ENCODE results near the gene POLR3GL.
A peak's percentile ranks its signal among the peaks of the same experiment; 100 is the strongest.

The POLR3GL gene

GRCh38 chr1:145996433-145997015 lies 32.0 kb downstream of the POLR3GL start, which contains the start of gene TXNIP:
TXNIP (minus strand) TSS chr1:145996579; CDS start chr1:145996266, 313 bp downstream.
- TF ChIP-seq CTCF (conservative IDR thresholded peaks at IDR 0.05; ENCODE audit: control insufficient read depth, insufficient read depth, low read depth, low read length): no peak
- DNase-seq (ENCODE audit: low read depth): peak; percentile 97
- H3K4me3 ChIP-seq (ENCODE audit: control insufficient read depth, low read depth, low read length): peak within 1 kb of the TSS; percentile 90

GRCh38 chr1:145997016-145997717 lies 32.7 kb downstream of the POLR3GL start:
- H3K4me3 ChIP-seq (ENCODE audit: control insufficient read depth, low read depth, low read length): peak overlapping the region; percentile 90
- TF ChIP-seq CTCF (conservative IDR thresholded peaks at IDR 0.05; ENCODE audit: control insufficient read depth, insufficient read depth, low read depth, low read length): no peak
- DNase-seq (ENCODE audit: low read depth): peak; percentile 48

GRCh38 chr1:145997718-145998023 lies 33.2 kb downstream of the POLR3GL start:
- no peak overlapping the region for H3K4me3 ChIP-seq (ENCODE audit: control insufficient read depth, low read depth, low read length)
- no peak for TF ChIP-seq CTCF (conservative IDR thresholded peaks at IDR 0.05; ENCODE audit: control insufficient read depth, insufficient read depth, low read depth, low read length)
- DNase-seq (ENCODE audit: low read depth): no peak

- DNase-seq (ENCODE audit: low read depth): peak; percentile 28
- H3K4me3 ChIP-seq (ENCODE audit: control insufficient read depth, low read depth, low read length): no peak overlapping the region
- no peak for TF ChIP-seq CTCF (conservative IDR thresholded peaks at IDR 0.05; ENCODE audit: control insufficient read depth, insufficient read depth, low read depth, low read length)
Observed at GRCh38 chr1:145999321-146000024, 35.0 kb downstream of the POLR3GL start.

- TF ChIP-seq CTCF (conservative IDR thresholded peaks at IDR 0.05; ENCODE audit: control insufficient read depth, insufficient read depth, low read depth, low read length): no peak
- no peak for DNase-seq (ENCODE audit: low read depth)
- no peak overlapping the region for H3K4me3 ChIP-seq (ENCODE audit: control insufficient read depth, low read depth, low read length)
Observed at GRCh38 chr1:146001709-146002108, 37.2 kb downstream of the POLR3GL start.

GRCh38 chr1:146007489-146008133 lies 43.1 kb downstream of the POLR3GL start:
- DNase-seq (ENCODE audit: low read depth): no peak
- no peak for TF ChIP-seq CTCF (conservative IDR thresholded peaks at IDR 0.05; ENCODE audit: control insufficient read depth, insufficient read depth, low read depth, low read length)
- H3K4me3 ChIP-seq (ENCODE audit: control insufficient read depth, low read depth, low read length): no peak overlapping the region
